IMR-90 (cell line): ENCODE data around the gene PABPN1. TPM values are rescaled to one million over a fixed set of nuclear protein-coding genes. Genes with fewer than 3 reads are reported as not detected.

Experiments
- ATAC-seq: fragments of 200-7000 bp; cut with Tn5 transposase; 2 replicates; pipeline ENCODE4 v1.9.1; 2020; ENCODE audit warnings: low read depth, mild to moderate bottlenecking, moderate library complexity
- BruUV-seq: library from RNA; stranded (reverse); fragments of 400-500 nt; replicated peaks from 2 replicates; lab custom pipeline; 2021; lab: Mats Ljungman, UMichigan
- CTCF ChIA-PET: fragments of 300-600 bp; formaldehyde crosslinking; extraction: SDS; loops from one replicate; lab custom pipeline; 2021; ENCODE audit warnings: antibody characterized with exemption; lab: Yijun Ruan, JAX
- POLR2A ChIA-PET: fragments of 300-600 bp; sonication (Branson Sonifier 250); formaldehyde crosslinking; loops from one replicate; lab custom pipeline; 2022; ENCODE audit warnings: antibody characterized with exemption; ENCODE audit not compliant: unreplicated experiment; lab: Charles Lee
- DNase-seq: peaks from one replicate; pipeline ENCODE4 v3.0.0; 2013
- H2AFZ ChIP-seq: replicated peaks from 2 replicates; pipeline ENCODE3; 2013; ENCODE audit warnings: low read length, mild to moderate bottlenecking; ENCODE audit not compliant: poor library complexity
- H2AK5ac ChIP-seq: 2 replicates; pipeline ENCODE4 v1.6.1; 2013; ENCODE audit warnings: low read depth, low read length, inconsistent platforms
- H2AK9ac ChIP-seq: replicated peaks from 2 replicates; pipeline ENCODE3; 2013; ENCODE audit warnings: mild to moderate bottlenecking, low read depth, low read length, moderate library complexity; ENCODE audit not compliant: poor library complexity
- H2BK120ac ChIP-seq: 2 replicates; pipeline ENCODE4 v1.6.1; 2013; ENCODE audit warnings: low read depth, low read length, inconsistent platforms
- H2BK15ac ChIP-seq: 3 replicates; pipeline ENCODE4 v1.6.1; 2013; ENCODE audit warnings: low read depth, low read length, inconsistent platforms
- H2BK20ac ChIP-seq: 2 replicates; pipeline ENCODE4 v1.6.1; 2013; ENCODE audit warnings: low read depth, mild to moderate bottlenecking, inconsistent platforms, low read length, moderate library complexity
- H2BK5ac ChIP-seq: 2 replicates; pipeline ENCODE4 v1.6.1; 2013; ENCODE audit warnings: mild to moderate bottlenecking, low read depth, low read length, inconsistent platforms; ENCODE audit not compliant: poor library complexity, severe bottlenecking
- H3K14ac ChIP-seq: replicated peaks from 2 replicates; pipeline ENCODE4 v1.6.1; 2013; ENCODE audit warnings: low read depth, low read length, inconsistent platforms
- H3K18ac ChIP-seq: 2 replicates; pipeline ENCODE4 v1.6.1; 2013; ENCODE audit warnings: low read depth, low read length, control low read depth
- H3K23ac ChIP-seq: 2 replicates; pipeline ENCODE4 v1.6.1; 2013; ENCODE audit warnings: low read depth, low read length, inconsistent platforms
- H3K27ac ChIP-seq: 2 replicates; pipeline ENCODE4 v1.5.1; 2013; ENCODE audit warnings: mild to moderate bottlenecking, control low read depth, low read length; ENCODE audit not compliant: insufficient read depth
- H3K27me3 ChIP-seq: 2 replicates; pipeline ENCODE4 v1.6.1; 2013; ENCODE audit warnings: low read length; ENCODE audit not compliant: control insufficient read depth, insufficient read depth
- H3K36me3 ChIP-seq: 2 replicates; pipeline ENCODE4 v1.6.1; 2013; ENCODE audit warnings: low read length, mixed read lengths; ENCODE audit not compliant: control insufficient read depth, insufficient read depth
- H3K4ac ChIP-seq: 2 replicates; pipeline ENCODE4 v1.6.1; 2013; ENCODE audit warnings: low read depth, low read length, inconsistent platforms
- H3K4me1 ChIP-seq: 2 replicates; pipeline ENCODE4 v1.6.1; 2013; ENCODE audit warnings: low read length, mixed read lengths; ENCODE audit not compliant: control insufficient read depth, insufficient read depth
- H3K4me2 ChIP-seq: 2 replicates; pipeline ENCODE4 v1.6.1; 2013; ENCODE audit warnings: low read depth, mild to moderate bottlenecking, control low read depth, low read length, moderate library complexity
- H3K4me3 ChIP-seq: 2 replicates; pipeline ENCODE4 v1.5.1; 2013; ENCODE audit warnings: low read depth, mild to moderate bottlenecking, control low read depth, low read length, moderate library complexity; ENCODE audit not compliant: insufficient read depth
- H3K56ac ChIP-seq: 2 replicates; pipeline ENCODE4 v1.6.1; 2013; ENCODE audit warnings: low read length, inconsistent platforms; ENCODE audit not compliant: insufficient read depth; ENCODE audit errors: extremely low read depth
- H3K79me1 ChIP-seq, 2 experiments: 2 replicates each; pipeline ENCODE4 v1.6.1; 2013; ENCODE audit warnings: low read length in 2 of 2, inconsistent platforms in 1 of 2, low read depth in 1 of 2
- H3K9ac ChIP-seq: 2 replicates; pipeline ENCODE4 v1.6.1; 2013; ENCODE audit warnings: low read depth, low read length, control low read depth
- H3K9me1 ChIP-seq: 2 replicates; pipeline ENCODE4 v1.6.1; 2013; ENCODE audit warnings: low read length, inconsistent platforms; ENCODE audit not compliant: insufficient read depth
- H3K9me3 ChIP-seq: 2 replicates; pipeline ENCODE4 v1.6.1; 2013; ENCODE audit warnings: low read length; ENCODE audit not compliant: control insufficient read depth, insufficient read depth
- H4K20me1 ChIP-seq: 2 replicates; pipeline ENCODE4 v1.6.1; 2013; ENCODE audit warnings: low read length, inconsistent platforms; ENCODE audit not compliant: insufficient read depth
- H4K5ac ChIP-seq: 2 replicates; pipeline ENCODE4 v1.6.1; 2013; ENCODE audit warnings: mild to moderate bottlenecking, low read depth, low read length, control low read depth
- H4K8ac ChIP-seq, 2 experiments: 2 replicates each; pipeline ENCODE4 v1.6.1; 2013; ENCODE audit warnings: low read depth in 2 of 2, low read length in 2 of 2, control low read depth in 1 of 2, inconsistent platforms in 1 of 2
- H4K91ac ChIP-seq: 2 replicates; pipeline ENCODE4 v1.6.1; 2013; ENCODE audit warnings: low read depth, low read length, inconsistent platforms; ENCODE audit not compliant: insufficient read depth
- POLR2A ChIP-seq: IDR thresholded peaks from 2 replicates; pipeline ENCODE4 v1.6.1; 2012; ENCODE audit warnings: mild to moderate bottlenecking, low read depth, low read length
- RCOR1 ChIP-seq: IDR thresholded peaks from 2 replicates; pipeline ENCODE4 v1.6.1; 2012; ENCODE audit warnings: mild to moderate bottlenecking, low read length, improper control_type of control experiment; ENCODE audit not compliant: insufficient replicate concordance
- WGBS, 2 experiments: methylation state at CpG; one replicate each; pipeline versions ENCODE4 v1.1.5 to v1.1.7; 2013; ENCODE audit warnings: missing lambda C conversion rate in 2 of 2; ENCODE audit not compliant: insufficient read length in 1 of 2; ENCODE audit errors: extremely low coverage in 2 of 2; 5-methylcytosine and 5-hydroxymethylcytosine counted together
- dilution Hi-C: fragments of 300-500 bp; cut with HindIII; formaldehyde crosslinking; loops from one replicate; pipeline ENCODE4 v1.14.3; 2018; ENCODE audit warnings: low sequenced_read_pairs; ENCODE audit not compliant: unreplicated experiment
- in situ Hi-C: fragments of 300-500 bp; cut with MboI; formaldehyde crosslinking; loops from 3 replicates; pipeline ENCODE4 v1.14.3; 2019; ENCODE audit warnings: low sequenced_read_pairs, inconsistent platforms, mixed read lengths
- intact Hi-C: fragments of 100-400 bp; cut with micrococcal nuclease; formaldehyde crosslinking; loops from 2 replicates; pipeline ENCODE4 v1.10.0; 2022
- polyA plus RNA-seq, 3 experiments: library from polyadenylated mRNA; depleted of rRNA; stranded (reverse); fragments of >200 nt; gene quantifications; 2 replicates each; pipeline ENCODE4 v1.2.3, GENCODE V29; 2012; ENCODE audit warnings: low replicate concordance in 1 of 3
- total RNA-seq: library from RNA; depleted of rRNA; stranded (reverse); fragments of >200 nt; gene quantifications from 2 replicates; pipeline ENCODE4 v1.2.3, GENCODE V29; 2012
- TF ChIP-seq, protein P1 (sequence below): fragments of 150-350 bp; IDR thresholded peaks from 2 replicates; pipeline ENCODE4 v1.6.1; 2016; ENCODE audit warnings: low read depth, mild to moderate bottlenecking, low read length, moderate library complexity, borderline replicate concordance

PABPN1 gene
- total and polyA plus RNA-seq, 2 of the 4 experiments (the other 2 are of a cell fraction): 104 to 211 TPM

GRCh38 chr14:23299986-23300686, 21.1 kb upstream of the PABPN1 start (continued):
- TF ChIP-seq, protein P1, sequence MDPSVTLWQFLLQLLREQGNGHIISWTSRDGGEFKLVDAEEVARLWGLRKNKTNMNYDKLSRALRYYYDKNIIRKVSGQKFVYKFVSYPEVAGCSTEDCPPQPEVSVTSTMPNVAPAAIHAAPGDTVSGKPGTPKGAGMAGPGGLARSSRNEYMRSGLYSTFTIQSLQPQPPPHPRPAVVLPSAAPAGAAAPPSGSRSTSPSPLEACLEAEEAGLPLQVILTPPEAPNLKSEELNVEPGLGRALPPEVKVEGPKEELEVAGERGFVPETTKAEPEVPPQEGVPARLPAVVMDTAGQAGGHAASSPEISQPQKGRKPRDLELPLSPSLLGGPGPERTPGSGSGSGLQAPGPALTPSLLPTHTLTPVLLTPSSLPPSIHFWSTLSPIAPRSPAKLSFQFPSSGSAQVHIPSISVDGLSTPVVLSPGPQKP: no peak

GRCh38 chr14:23300687-23301223, 20.5 kb upstream of the PABPN1 start:
- TSS peak; percentile 59 for BruUV-seq
- peak overlapping the region; percentile 94 to 95 for H4K8ac ChIP-seq
- TF ChIP-seq POLR2A (peak; percentile 74), RCOR1 (no peak)
- peak overlapping the region; percentile 94 for H2AK9ac ChIP-seq
- dilution Hi-C loops: no loop called here
- no peaks in the 10 kb centered on the region for H3K27me3 ChIP-seq
- in situ Hi-C loops: loop anchor here (10.0 to 25.0 kb wide), 4 partner anchors 186 to 1137 kb away; partner anchors contain the start of genes CBLN3, CEBPE, EMC9 and FITM1
- no peaks in the 10 kb centered on the region; the same call in 1 of the 2 replicates for H3K4me1 ChIP-seq
- no peak overlapping the region for H2BK20ac ChIP-seq
- intact Hi-C loops: loop anchor here (1.0 to 10.0 kb wide), 3 partner anchors 35 to 746 kb away; no protein-coding TSS in a partner anchor
- peak overlapping the region; percentile 96 for H3K4ac ChIP-seq
- peak overlapping the region; percentile 36 for H4K5ac ChIP-seq
- ChIA-PET POLR2A (interaction anchor here (0.6 kb wide), 1 partner anchor 206 kb away, joined by 4 read pairs; the partner anchor contains the start of gene ACIN1), CTCF (interaction anchor here (0.6 to 3.6 kb wide), 7 partner anchors 8 to 180 kb away, joined by 3 to 10 read pairs (median 4); partner anchors contain the start of gene PABPN1)
- H2BK15ac ChIP-seq: peak overlapping the region; percentile 39; the same call in 1 of the 3 replicates
- H2BK5ac ChIP-seq: peak overlapping the region; percentile 80
- H3K9me3 ChIP-seq: no peaks in the 10 kb centered on the region
- H3K36me3 ChIP-seq: no peaks in the 10 kb centered on the region
- peak overlapping the region; percentile 75 for H2BK120ac ChIP-seq
- peak overlapping the region; percentile 93 for H2AK5ac ChIP-seq
- peak overlapping the region; percentile 90 for H3K27ac ChIP-seq
- peak overlapping the region; percentile 91 for H3K18ac ChIP-seq
- H4K20me1 ChIP-seq: peaks cover 3% of the 10 kb centered on the region; the same call in 1 of the 2 replicates
- ATAC-seq: no peak
- H3K9ac ChIP-seq: peak overlapping the region; percentile 97
- peak overlapping the region; percentile 92 for H2AFZ ChIP-seq
- peak overlapping the region; percentile 99 for H3K14ac ChIP-seq
- peak overlapping the region; percentile 99 for H3K23ac ChIP-seq
- 0% methylated on average over 2 of the region's 13 CpGs; no CpG with 5 or more reads in 1 of the 2 experiments for WGBS, 2 experiments
- peak overlapping the region; percentile 95 for H3K4me2 ChIP-seq
- H3K56ac ChIP-seq: peak overlapping the region; percentile 96
- peak; percentile 13 for DNase-seq
- H3K79me1 ChIP-seq: peaks cover 7 to 19% of the 10 kb centered on the region in 2 experiments; a peak in 3 of 4 replicates
- peak overlapping the region; percentile 91 for H4K91ac ChIP-seq
- H3K9me1 ChIP-seq: no peaks in the 10 kb centered on the region
- peak overlapping the region; percentile 74 for H3K4me3 ChIP-seq
